HG03342 (cell line): Measurements from ENCODE around the gene SAMD10.
"Not testable (repeated sequence)": the region's sequence is repeated elsewhere in the genome, so short reads cannot be mapped to it uniquely, and the experiment has no call there.

Source experiments
- ATAC-seq: cut with Tn5 transposase; IDR thresholded peaks from one replicate; pipeline ENCODE4 v1.9.1; 2021; ENCODE audit warnings: mild to moderate bottlenecking, moderate library complexity; ENCODE audit not compliant: unreplicated experiment

SAMD10 gene

GRCh38 chr20:63942969-63943807 is 36.3 kb downstream of the SAMD10 start:
- ATAC-seq = no peak

DNA sequence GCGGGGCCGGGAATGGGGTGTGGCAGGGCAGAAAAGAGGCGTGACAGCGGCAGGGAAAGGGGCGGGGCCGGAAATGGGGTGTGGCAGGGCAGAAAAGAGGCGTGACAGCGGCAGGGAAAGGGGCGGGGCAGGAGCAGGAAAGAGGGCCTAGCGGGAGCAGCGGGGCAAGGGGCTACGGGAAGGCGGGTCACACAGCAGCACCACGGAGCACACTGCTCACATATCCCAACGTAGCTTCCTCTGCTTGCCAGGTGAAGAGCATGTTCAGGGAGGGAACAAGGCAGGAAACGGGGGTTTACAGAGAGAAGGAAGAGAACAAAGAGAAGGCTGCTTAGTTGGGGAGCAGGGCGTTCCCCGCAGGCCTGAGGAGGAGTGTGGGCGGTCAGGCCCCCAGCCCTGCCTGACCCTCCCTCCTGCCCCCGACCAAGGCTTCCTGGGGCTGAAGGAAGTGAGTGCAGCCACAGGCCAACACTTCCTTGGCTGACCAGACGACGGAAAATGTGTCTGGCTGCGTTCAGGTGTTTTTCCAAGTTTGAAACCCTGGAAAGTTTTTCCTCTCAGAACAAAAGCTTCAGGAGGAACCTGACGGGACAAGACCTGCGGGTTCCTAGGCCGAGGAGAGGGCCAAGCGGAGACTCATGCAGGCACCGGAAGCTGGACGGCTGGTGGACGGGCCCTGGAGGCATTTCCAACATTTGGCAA is 37.0 kb downstream of the SAMD10 start:
- no peak for ATAC-seq

- ATAC-seq = no peak
Measured at GRCh38 chr20:63941282-63942081, 38.0 kb downstream of the SAMD10 start.

- no peak for ATAC-seq
Measured at GRCh38 chr20:63940472-63941266, 38.8 kb downstream of the SAMD10 start.

DNA sequence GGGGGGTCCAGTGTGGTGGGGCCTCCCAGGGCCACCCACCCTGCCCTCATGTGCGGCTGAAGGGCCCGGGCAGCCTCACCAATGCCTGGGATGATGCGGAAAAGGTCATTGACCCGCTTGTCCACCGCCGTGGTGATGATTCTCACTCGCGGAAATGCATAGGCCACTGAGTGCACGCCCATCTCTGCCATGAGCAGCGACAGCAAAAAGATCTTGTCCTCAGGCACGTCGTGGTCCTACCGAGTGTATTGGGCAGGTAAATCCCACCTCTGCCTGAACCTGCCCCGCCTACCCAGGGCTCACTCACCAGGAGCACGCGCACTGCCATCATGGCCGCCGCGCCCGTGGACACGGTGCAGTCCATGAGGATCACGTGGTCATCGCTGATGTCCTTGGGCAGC is 39.4 kb downstream of the SAMD10 start:
- no peak for ATAC-seq

- no peak for ATAC-seq
Measured at GRCh38 chr20:63939061-63939935, 40.1 kb downstream of the SAMD10 start.

GRCh38 chr20:63937596-63937995 is 41.8 kb downstream of the SAMD10 start:
- no peak for ATAC-seq

DNA sequence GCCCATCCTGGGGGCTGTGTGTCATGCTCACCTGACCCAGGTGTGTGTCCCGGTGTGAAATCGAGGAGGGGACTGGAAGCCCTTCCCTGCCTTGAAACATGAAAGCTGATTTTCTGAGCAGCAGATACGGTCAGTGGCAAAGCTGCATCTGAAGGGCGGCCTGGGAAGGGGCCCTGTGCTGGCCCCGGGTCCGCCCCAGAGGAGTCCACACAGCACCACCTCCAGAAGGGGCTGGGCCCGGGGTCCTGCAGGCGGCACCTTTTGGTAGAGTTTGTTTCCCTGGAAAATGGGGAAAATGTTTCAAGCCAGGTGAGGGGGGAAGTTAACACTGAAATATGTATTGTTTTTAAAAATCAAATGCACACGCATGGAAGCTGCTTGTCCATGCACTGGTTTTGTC is 44.0 kb downstream of the SAMD10 start:
- no peak for ATAC-seq

DNA sequence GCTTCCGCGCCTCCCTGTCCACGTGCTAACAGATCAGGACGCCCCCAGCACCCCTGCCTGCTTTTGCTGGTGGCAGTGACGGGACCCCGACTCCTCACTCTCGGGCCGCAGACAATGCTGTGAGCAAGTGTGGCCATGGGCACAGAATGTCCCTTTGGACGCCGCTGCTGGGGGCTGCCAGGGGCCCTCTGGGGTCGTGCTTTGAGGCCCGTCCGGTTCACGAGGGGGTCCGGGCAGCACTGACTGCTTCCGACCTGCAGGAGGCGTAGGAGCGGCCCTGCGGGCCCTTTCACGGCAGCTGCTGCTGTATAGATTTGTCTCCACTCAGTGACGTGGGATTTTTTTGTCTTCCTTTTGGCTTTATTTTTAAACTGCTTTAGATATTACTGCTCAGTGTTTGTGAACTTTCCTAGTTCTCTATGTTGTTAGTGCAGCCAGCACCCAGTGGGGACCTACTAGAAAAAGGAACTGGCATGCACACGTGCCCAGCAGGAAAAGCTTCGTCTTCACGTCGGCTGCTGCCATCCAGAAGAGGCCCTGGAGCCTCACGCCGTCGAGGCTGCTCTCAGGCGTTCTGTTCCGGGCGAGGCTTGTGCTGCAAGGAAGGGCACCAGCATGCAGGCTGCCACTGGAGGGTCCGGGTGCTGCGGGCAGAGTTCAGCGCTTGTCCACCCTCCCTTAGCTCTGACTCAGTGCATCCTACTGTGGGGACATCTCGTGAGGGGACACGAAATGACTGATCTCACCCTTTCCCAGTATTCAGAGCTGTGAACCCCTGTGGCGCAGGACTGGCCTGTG is 45.0 kb downstream of the SAMD10 start:
- no peak for ATAC-seq

GRCh38 chr20:63933646-63934045 is 45.8 kb downstream of the SAMD10 start:
- ATAC-seq = no peak

- no peak for ATAC-seq
Measured at GRCh38 chr20:63932606-63933160, 46.8 kb downstream of the SAMD10 start.

DNA sequence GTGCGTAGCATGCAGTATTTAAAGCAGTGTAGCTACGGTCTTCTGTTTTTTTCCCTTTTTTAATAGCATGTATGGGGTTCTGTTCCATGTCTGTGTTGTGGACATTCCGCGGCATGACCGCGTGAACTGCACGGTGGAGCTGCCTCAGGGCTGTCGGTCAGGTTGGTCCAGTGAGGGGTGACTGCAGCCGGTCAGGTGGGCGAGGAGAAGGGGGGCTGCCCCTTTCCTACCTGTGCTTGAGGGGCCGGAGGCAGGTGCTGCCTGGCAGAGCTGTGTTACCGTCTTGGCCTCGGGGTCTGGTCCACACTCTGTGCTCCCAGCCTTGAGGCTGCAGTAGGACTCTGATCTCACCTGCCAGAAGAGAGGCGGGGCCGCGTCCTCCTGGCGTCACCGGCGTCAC is 47.7 kb downstream of the SAMD10 start:
- no peak for ATAC-seq

- no peak for ATAC-seq
Measured at GRCh38 chr20:63930971-63931553, 48.4 kb downstream of the SAMD10 start.

DNA sequence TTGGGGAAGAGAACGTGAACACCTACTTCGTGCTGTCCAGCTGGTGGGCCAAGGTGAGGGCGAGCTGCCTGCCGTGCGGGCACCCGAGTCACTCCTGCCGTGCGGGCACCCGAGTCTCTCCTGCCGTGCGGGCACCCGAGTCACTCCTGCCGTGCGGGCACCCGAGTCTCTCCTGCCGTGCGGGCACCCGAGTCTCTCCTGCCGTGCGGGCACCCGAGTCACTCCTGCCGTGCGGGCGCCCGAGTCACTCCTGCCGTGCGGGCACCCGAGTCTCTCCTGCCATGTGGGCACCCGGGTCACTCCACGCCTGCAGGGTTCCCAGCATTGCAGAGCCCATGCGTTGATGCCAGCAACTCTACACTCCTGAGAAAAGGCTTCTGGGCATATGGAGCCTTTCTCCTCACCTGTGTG is 50.0 kb downstream of the SAMD10 start:
- not testable (repeated sequence) for ATAC-seq

GRCh38 chr20:63929071-63929470 is 50.4 kb downstream of the SAMD10 start:
- ATAC-seq = no peak

GRCh38 chr20:63926298-63926697 is 53.1 kb downstream of the SAMD10 start:
- ATAC-seq = no peak

DNA sequence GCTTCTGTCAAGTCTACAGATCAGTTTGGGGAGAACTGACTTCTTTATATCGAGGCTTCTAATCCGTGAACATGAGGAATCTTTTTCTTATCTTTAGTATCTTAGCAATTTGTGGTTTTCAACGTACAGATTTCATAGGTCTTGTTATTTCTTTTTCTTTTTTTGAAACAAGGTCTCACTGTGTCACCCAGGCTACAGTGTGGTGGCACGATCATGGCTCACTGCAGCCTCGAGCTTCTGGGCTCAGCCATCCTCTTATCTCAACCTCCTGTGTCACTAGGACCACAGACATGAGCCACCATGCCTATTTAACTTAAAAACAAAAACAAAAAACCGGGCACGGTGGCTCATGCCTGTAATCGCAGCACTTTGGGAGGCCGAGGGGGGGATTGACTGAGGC is 55.2 kb downstream of the SAMD10 start:
- no peak for ATAC-seq
